H1 (cell line): ENCODE results near the gene MARK1. TPM values are rescaled to one million over a fixed set of nuclear protein-coding genes. Genes with fewer than 3 reads are reported as not detected.

ENCODE experiments used
- CTCF ChIA-PET: fragments of 300-600 bp; sonication (Branson Sonifier 250); formaldehyde crosslinking; loops from one replicate; lab custom pipeline; 2021; ENCODE audit not compliant: partially characterized antibody; lab: Charles Lee
- POLR2A ChIA-PET: fragments of 300-600 bp; sonication (Branson Sonifier 250); formaldehyde crosslinking; loops from one replicate; lab custom pipeline; 2021; ENCODE audit warnings: inconsistent platforms; ENCODE audit not compliant: partially characterized antibody; lab: Charles Lee
- DNase-seq, 2 experiments: peaks; one replicate each; pipeline versions ENCODE4 v3.0.0 to v3.0.0-alpha.2; 2010 to 2022; ENCODE audit warnings: low spot score in 2 of 2, low read depth in 1 of 2, mixed read lengths in 1 of 2
- FAIRE-seq: peaks from 2 replicates; lab custom pipeline; 2011; peaks lifted over from hg19 to GRCh38; lab: Jason Lieb, UNC
- H2AFZ ChIP-seq: 2 replicates; pipeline ENCODE4 v1.8.1; 2012; ENCODE audit warnings: low read length, inconsistent platforms
- H2AK5ac ChIP-seq: 2 replicates; pipeline ENCODE4 v1.6.1; 2013; ENCODE audit warnings: low read depth, low read length
- H2BK120ac ChIP-seq: replicated peaks from 2 replicates; pipeline ENCODE3; 2013; ENCODE audit warnings: low read depth, low read length, inconsistent platforms
- H2BK12ac ChIP-seq: 2 replicates; pipeline ENCODE4 v1.6.1; 2013; ENCODE audit warnings: low read depth, low read length
- H2BK15ac ChIP-seq: 2 replicates; pipeline ENCODE4 v1.6.1; 2013; ENCODE audit warnings: low read length
- H2BK20ac ChIP-seq: 2 replicates; pipeline ENCODE4 v1.6.1; 2013; ENCODE audit warnings: low read length
- H2BK5ac ChIP-seq: 2 replicates; pipeline ENCODE4 v1.6.1; 2013; ENCODE audit warnings: low read depth, low read length
- H3K14ac ChIP-seq: 2 replicates; pipeline ENCODE4 v1.6.1; 2013; ENCODE audit warnings: inconsistent platforms; ENCODE audit not compliant: insufficient read length
- H3K18ac ChIP-seq: 2 replicates; pipeline ENCODE4 v1.6.1; 2013; ENCODE audit warnings: low read length; ENCODE audit errors: extremely low read depth
- H3K23ac ChIP-seq: 2 replicates; pipeline ENCODE4 v1.6.1; 2013; ENCODE audit warnings: inconsistent platforms; ENCODE audit not compliant: insufficient read length
- H3K23me2 ChIP-seq: 2 replicates; pipeline ENCODE4 v1.6.1; 2013; ENCODE audit warnings: low read depth, low read length
- H3K27ac ChIP-seq: 2 replicates; pipeline ENCODE4 v1.6.1; 2011; ENCODE audit warnings: low read depth, low read length, inconsistent platforms
- H3K27me3 ChIP-seq, 4 experiments: replicated peaks in 1 of 4; 1 replicate in 1 of 4; 2 replicates in 3 of 4; pipeline versions ENCODE4 v1.6.1 to v1.8.1; 2011 to 2013; ENCODE audit warnings: low read length in 3 of 4, mild to moderate bottlenecking in 3 of 4, inconsistent platforms in 2 of 4, mixed read lengths in 2 of 4, moderate library complexity in 1 of 4; ENCODE audit not compliant: control insufficient read depth in 3 of 4, insufficient read depth in 3 of 4; ENCODE audit errors: extremely low read depth in 1 of 4
- H3K36me3 ChIP-seq, 4 experiments: 2 replicates each; pipeline versions ENCODE4 v1.6.1 to v1.8.1; 2011 to 2013; ENCODE audit warnings: mild to moderate bottlenecking in 4 of 4, low read length in 3 of 4, moderate library complexity in 2 of 4, control low read depth in 1 of 4, inconsistent platforms in 1 of 4; ENCODE audit not compliant: insufficient read depth in 4 of 4, control insufficient read depth in 2 of 4
- H3K4ac ChIP-seq: replicated peaks from 2 replicates; pipeline ENCODE3; 2013; ENCODE audit warnings: low read length, low read depth, mixed read lengths, inconsistent platforms; ENCODE audit not compliant: insufficient read length
- H3K4me1 ChIP-seq, 4 experiments: replicated peaks in 1 of 4; 1 replicate in 1 of 4; 2 replicates in 3 of 4; pipeline versions ENCODE4 v1.6.1 to v1.8.1; 2011 to 2013; ENCODE audit warnings: low read length in 3 of 4, inconsistent platforms in 2 of 4, mixed read lengths in 1 of 4; ENCODE audit not compliant: insufficient read depth in 4 of 4, control insufficient read depth in 3 of 4
- H3K4me2 ChIP-seq, 2 experiments: 2 replicates each; pipeline versions ENCODE4 v1.6.1 to v1.8.1; 2011 to 2013; ENCODE audit warnings: low read depth in 2 of 2, low read length in 2 of 2, control low read depth in 1 of 2, inconsistent platforms in 1 of 2, mild to moderate bottlenecking in 1 of 2; ENCODE audit not compliant: insufficient read depth in 1 of 2
- H3K4me3 ChIP-seq, 4 experiments: fragments of 200-600, 300-600 bp in 1 of 4; sonication (generic), shearing (Covaris generic), sonication (Bioruptor Twin) in 1 of 4; 2 replicates each; pipeline versions ENCODE4 v1.5.1 to v1.8.1; 2011 to 2016; ENCODE audit warnings: low read length in 4 of 4, low read depth in 3 of 4, control low read depth in 2 of 4, inconsistent platforms in 2 of 4, mild to moderate bottlenecking in 2 of 4, mixed read lengths in 1 of 4, moderate library complexity in 1 of 4; ENCODE audit not compliant: insufficient read depth in 2 of 4; ENCODE audit errors: extremely low read depth in 1 of 4
- H3K56ac ChIP-seq: replicated peaks from 2 replicates; pipeline ENCODE3; 2013; ENCODE audit warnings: low read depth, mild to moderate bottlenecking, mixed read lengths, low read length, inconsistent platforms; ENCODE audit not compliant: insufficient read length
- H3K79me1 ChIP-seq: 2 replicates; pipeline ENCODE4 v1.6.1; 2013; ENCODE audit warnings: low read depth, low read length, control low read depth
- H3K79me2 ChIP-seq, 2 experiments: 2 replicates each; pipeline versions ENCODE4 v1.6.1 to v1.8.1; 2012 to 2013; ENCODE audit warnings: low read length in 2 of 2, mild to moderate bottlenecking in 2 of 2, inconsistent platforms in 1 of 2; ENCODE audit not compliant: insufficient read depth in 2 of 2, control insufficient read depth in 1 of 2
- H3K9ac ChIP-seq, 4 experiments: replicated peaks in 1 of 4; 1 replicate in 1 of 4; 2 replicates in 3 of 4; pipeline versions ENCODE4 v1.6.1 to v1.8.1; 2011 to 2013; ENCODE audit warnings: low read depth in 3 of 4, low read length in 3 of 4, control low read depth in 2 of 4, mild to moderate bottlenecking in 2 of 4, moderate library complexity in 2 of 4, inconsistent platforms in 1 of 4; ENCODE audit errors: extremely low read depth in 1 of 4
- H3K9me3 ChIP-seq, 2 experiments: 2 replicates each; pipeline versions ENCODE4 v1.6.1 to v1.8.1; 2012 to 2013; ENCODE audit warnings: mild to moderate bottlenecking in 2 of 2, moderate library complexity in 2 of 2, control low read depth in 1 of 2, inconsistent platforms in 1 of 2, low read depth in 1 of 2, low read length in 1 of 2, mixed read lengths in 1 of 2; ENCODE audit not compliant: insufficient read depth in 2 of 2
- H4K20me1 ChIP-seq, 2 experiments: replicated peaks in 1 of 2; 2 replicates each; pipeline versions ENCODE3 to v1.8.1; 2011 to 2013; ENCODE audit warnings: inconsistent platforms in 2 of 2, low read length in 2 of 2, mild to moderate bottlenecking in 1 of 2; ENCODE audit not compliant: insufficient read depth in 2 of 2, control insufficient read depth in 1 of 2
- H4K5ac ChIP-seq: 2 replicates; pipeline ENCODE4 v1.6.1; 2013; ENCODE audit warnings: low read length, low read depth, mixed read lengths, inconsistent platforms; ENCODE audit not compliant: insufficient read length
- H4K8ac ChIP-seq: 2 replicates; pipeline ENCODE4 v1.8.0; 2013; ENCODE audit warnings: mild to moderate bottlenecking, moderate library complexity, low read length, inconsistent platforms; ENCODE audit not compliant: insufficient read depth; ENCODE audit errors: extremely low read depth
- H4K91ac ChIP-seq: replicated peaks from 2 replicates; pipeline ENCODE3; 2013; ENCODE audit warnings: low read length, mixed read lengths, inconsistent platforms; ENCODE audit not compliant: insufficient read length
- FOSL1 ChIP-seq: IDR thresholded peaks from 2 replicates; pipeline ENCODE4 v1.6.1; 2011; ENCODE audit warnings: mild to moderate bottlenecking, low read depth, low read length, moderate library complexity; ENCODE audit not compliant: insufficient read depth
- TAF7 ChIP-seq: optimal IDR thresholded peaks from 2 replicates; pipeline ENCODE3; 2011; ENCODE audit warnings: low read depth, mild to moderate bottlenecking, inconsistent platforms, low read length, moderate library complexity, borderline replicate concordance
- WGBS, 2 experiments: shearing (Covaris generic) in 1 of 2; methylation state at CpG; one replicate each; pipeline versions ENCODE4 v1.1.6 to v1.1.7; 2013 to 2015; ENCODE audit warnings: low lambda C conversion rate in 2 of 2, mixed read lengths in 2 of 2, inconsistent platforms in 1 of 2, low coverage in 1 of 2, missing lambda C conversion rate in 1 of 2; ENCODE audit not compliant: insufficient replicate concordance in 2 of 2, insufficient coverage in 1 of 2, insufficient read length in 1 of 2; ENCODE audit errors: extremely low coverage in 1 of 2, missing lambda C conversion rate in 1 of 2; 5-methylcytosine and 5-hydroxymethylcytosine counted together
- polyA plus RNA-seq, 7 experiments: library from polyadenylated mRNA; depleted of rRNA in 3 of 7; stranded (reverse) in 5 of 7; unstranded in 2 of 7; fragments of >200 nt in 5 of 7; fragments of 200-250 nt in 2 of 7; gene quantifications; 1 replicate in 5 of 7; 2 replicates in 1 of 7; 4 replicates in 1 of 7; pipeline versions ENCODE4 v1.2.1 to v1.2.3, GENCODE V29; 2011 to 2013; ENCODE audit warnings: missing spikeins in 2 of 7, mixed read lengths in 2 of 7
- total RNA-seq: library from RNA; stranded (reverse); fragmentation: NEBNext Ultra II Directional; extraction: Animal tissue kit (Norgen Biotek cat#: 25700); gene quantifications from 2 replicates; pipeline ENCODE4 v1.2.1, GENCODE V29; 2021
- TF ChIP-seq, protein P1 (sequence below): IDR thresholded peaks from 2 replicates; pipeline ENCODE4 v1.6.1; 2011; ENCODE audit warnings: low read depth, mild to moderate bottlenecking, low read length; ENCODE audit not compliant: insufficient read depth

Gene MARK1
- total and polyA plus RNA-seq, 2 of the 8 experiments (the other 6 are each of a cell fraction or from before 2014, with no cell fraction given), result 5.5 to 20.5 TPM

DNA sequence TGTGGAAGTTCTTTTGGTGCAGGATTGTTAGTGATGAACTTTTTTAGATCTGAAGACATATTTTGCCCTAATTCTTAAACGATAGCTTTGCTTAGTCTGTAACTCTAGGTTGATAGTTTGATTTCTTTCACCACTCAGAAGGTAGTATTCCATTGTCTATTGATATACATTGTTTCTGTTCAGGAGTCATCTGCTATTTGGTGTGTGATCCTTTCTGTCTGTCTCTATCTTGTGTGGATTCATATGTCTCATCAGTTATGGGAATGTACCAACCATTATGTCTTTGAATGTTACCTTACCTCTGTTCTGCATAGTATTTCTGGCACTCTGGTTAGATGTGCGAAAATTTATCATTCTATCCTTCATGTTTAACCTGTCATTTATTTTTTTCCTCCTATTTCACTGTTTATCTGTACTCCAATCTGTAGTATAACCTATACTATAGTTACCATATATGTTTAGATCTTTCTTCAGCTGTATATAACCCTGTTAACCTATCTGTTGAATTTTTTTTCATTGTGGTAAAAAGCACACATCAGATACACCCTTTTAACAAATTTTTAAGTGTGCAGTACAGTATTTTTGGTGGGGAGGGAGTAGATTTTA lies 5.7 kb downstream of the MARK1 start:
- FAIRE-seq, result no peak
- TF ChIP-seq TAF7, result no peak
- TF ChIP-seq FOSL1, result no peak
- TF ChIP-seq, protein P1, sequence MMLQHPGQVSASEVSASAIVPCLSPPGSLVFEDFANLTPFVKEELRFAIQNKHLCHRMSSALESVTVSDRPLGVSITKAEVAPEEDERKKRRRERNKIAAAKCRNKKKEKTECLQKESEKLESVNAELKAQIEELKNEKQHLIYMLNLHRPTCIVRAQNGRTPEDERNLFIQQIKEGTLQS, result no peak
- TF ChIP-seq, all 59 proteins: peak for 0

More for the DNA sequence above, 5.7 kb downstream of the MARK1 start:
- no peak for DNase-seq
- peaks cover 6% of the 10 kb centered on the region for H3K23me2 ChIP-seq
- peaks cover 0 to 2% of the 10 kb centered on the region in 2 experiments for H4K20me1 ChIP-seq
- H3K23ac ChIP-seq, result no peak overlapping the region
- H3K79me2 ChIP-seq, result peaks cover 9 to 82% of the 10 kb centered on the region in 2 experiments
- H3K56ac ChIP-seq, result no peak overlapping the region
- H2BK15ac ChIP-seq, result no peak overlapping the region
- ChIA-PET POLR2A (interaction anchor here (1.3 kb wide), 1 partner anchor 8 kb away, joined by 4 read pairs; no protein-coding TSS in a partner anchor), CTCF (no interaction called here)
- H3K4ac ChIP-seq, result no peak overlapping the region
- no peak overlapping the region for H4K91ac ChIP-seq
- H3K18ac ChIP-seq, result no peak overlapping the region
- H2AK5ac ChIP-seq, result no peak overlapping the region
- H3K9me3 ChIP-seq, result no peaks in the 10 kb centered on the region
- no peak overlapping the region for H4K8ac ChIP-seq
- 84% methylated on average over 2 of the region's 2 CpGs; no CpG with 5 or more reads in 1 of the 2 experiments for WGBS, 2 experiments
- H2BK120ac ChIP-seq, result no peak overlapping the region
- no peak overlapping the region for H3K14ac ChIP-seq
- H3K4me2 ChIP-seq, result no peak overlapping the region
- H3K36me3 ChIP-seq, result no peaks in the 10 kb centered on the region
- H4K5ac ChIP-seq, result no peak overlapping the region
- H3K27ac ChIP-seq, result no peak overlapping the region
- H2BK12ac ChIP-seq, result no peak overlapping the region
- H2BK5ac ChIP-seq, result no peak overlapping the region
- no peak overlapping the region for H3K4me3 ChIP-seq
- H3K79me1 ChIP-seq, result peaks cover 3% of the 10 kb centered on the region; the same call in 1 of the 2 replicates
- H3K4me1 ChIP-seq, result peaks cover 0 to 3% (median 0%) of the 10 kb centered on the region in 4 experiments; a peak in 1 of 7 replicates
- no peaks in the 10 kb centered on the region for H3K27me3 ChIP-seq
- H3K9ac ChIP-seq, result no peak overlapping the region
- H2AFZ ChIP-seq, result no peak overlapping the region
- H2BK20ac ChIP-seq, result no peak overlapping the region
